Islet of Langerhans (tissue), 1 donor: ENCODE data around the gene KLHL30.

Source experiments
- FAIRE-seq: peaks from one replicate; lab custom pipeline; 2011; peaks lifted over from hg19 to GRCh38; lab: Jason Lieb, UNC

KLHL30 gene

DNA sequence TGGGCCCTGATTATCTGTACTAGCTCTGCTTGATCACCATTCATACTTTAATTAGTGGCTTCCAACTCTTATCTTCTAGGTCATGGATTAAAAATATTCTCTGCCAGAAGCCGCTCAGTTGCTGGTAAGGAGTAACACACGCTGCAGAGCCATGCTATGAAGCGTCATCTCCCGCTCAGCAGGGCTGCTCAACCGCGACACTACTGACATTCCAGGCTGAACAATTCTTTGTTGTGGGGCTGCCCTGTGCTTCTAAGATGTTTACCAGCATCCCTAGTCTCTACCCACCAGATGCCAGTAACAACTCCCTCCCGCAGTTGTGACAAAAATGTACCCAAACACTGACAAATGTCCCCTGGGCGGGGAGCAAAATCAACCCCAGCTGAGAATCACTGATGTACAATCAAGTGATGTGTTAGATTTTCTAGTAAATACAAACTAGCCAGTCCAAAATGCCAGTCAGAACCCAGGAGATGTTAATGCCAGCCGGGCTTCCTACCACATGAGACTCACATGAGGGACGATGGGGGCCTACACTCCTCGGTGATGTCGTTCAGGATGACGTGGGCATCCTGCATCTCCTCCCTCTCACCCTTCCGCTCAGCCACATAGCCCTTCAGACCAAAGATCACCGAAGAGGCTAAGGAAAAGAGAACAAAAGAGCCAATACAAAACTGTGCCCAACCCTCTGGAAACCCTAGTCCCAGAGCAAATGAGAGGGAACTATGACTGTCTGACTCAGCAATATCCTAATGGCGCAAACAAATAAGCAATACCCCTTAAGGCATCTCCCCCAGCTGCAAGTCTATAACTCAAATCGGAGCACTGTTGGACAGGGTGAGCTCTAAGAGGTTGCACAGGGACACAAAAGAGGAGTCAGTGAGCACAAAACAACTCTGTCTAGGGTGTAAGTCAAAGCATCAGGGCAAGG, 49.4 kb downstream of the KLHL30 start:
- no peak for FAIRE-seq

DNA sequence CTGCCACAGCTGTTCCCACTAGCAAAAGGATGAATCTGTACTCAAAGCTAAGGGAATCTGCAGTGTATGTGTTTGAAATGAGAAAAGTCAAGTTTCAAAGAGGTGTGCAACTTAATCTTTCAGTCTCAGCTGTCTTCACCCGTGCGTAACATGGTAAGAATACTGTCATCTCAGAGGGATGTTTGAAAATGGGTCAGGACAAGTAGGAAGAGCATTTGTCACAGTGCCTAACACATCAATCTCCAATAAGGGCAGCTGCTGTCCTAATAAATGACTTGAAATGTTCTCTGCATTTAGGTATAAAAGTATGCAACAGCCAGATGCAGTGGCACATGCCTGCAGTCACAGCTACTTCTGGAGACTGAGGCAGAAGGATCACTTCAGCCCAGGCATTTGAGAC, 52.0 kb downstream of the KLHL30 start:
- FAIRE-seq = no peak
